SKM-1 (cell line): Measurements from ENCODE around the gene PATL2.
"Not testable (repeated sequence)": the region's sequence is repeated elsewhere in the genome, so short reads cannot be mapped to it uniquely, and the experiment has no call there.

Experiments
- DNase-seq: peaks from one replicate; lab custom pipeline; 2025; ENCODE audit not compliant: unreplicated experiment; lab: John Stamatoyannopoulos, UW

The PATL2 gene

GRCh38 chr15:44711096-44711742 is at the start of gene PATL2, which contains the start of gene B2M:
TSS of gene PATL2 (minus strand) at chr15:44711323. CDS start at chr15:44676490, 34,833 bp downstream.
TSS of gene B2M (plus strand) at chr15:44711517. CDS start at chr15:44711547, 30 bp downstream.
- peak; percentile 96 for DNase-seq

DNA sequence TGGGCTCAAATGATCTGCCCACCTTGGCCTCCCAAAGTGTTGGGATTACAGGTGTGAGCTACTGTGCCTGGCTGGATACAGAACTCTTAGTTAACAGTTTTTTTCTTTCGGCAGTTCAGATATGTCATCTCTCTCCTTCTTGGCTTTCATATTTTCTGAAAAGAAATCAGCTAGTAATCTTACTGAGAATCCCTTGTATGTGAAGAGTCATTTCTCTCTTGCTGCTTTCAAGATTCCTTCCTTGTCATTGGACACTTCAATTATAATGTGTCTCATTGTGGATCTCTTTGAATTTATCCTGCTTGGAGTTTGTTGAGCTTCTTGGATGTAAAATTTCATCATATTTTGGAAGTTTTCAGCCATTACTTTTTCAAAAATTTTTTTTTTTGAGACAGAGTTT is 42.2 kb upstream of the PATL2 start:
- DNase-seq = no peak

GRCh38 chr15:44743454-44743853 is 32.3 kb upstream of the PATL2 start:
- not testable (repeated sequence) for DNase-seq

DNA sequence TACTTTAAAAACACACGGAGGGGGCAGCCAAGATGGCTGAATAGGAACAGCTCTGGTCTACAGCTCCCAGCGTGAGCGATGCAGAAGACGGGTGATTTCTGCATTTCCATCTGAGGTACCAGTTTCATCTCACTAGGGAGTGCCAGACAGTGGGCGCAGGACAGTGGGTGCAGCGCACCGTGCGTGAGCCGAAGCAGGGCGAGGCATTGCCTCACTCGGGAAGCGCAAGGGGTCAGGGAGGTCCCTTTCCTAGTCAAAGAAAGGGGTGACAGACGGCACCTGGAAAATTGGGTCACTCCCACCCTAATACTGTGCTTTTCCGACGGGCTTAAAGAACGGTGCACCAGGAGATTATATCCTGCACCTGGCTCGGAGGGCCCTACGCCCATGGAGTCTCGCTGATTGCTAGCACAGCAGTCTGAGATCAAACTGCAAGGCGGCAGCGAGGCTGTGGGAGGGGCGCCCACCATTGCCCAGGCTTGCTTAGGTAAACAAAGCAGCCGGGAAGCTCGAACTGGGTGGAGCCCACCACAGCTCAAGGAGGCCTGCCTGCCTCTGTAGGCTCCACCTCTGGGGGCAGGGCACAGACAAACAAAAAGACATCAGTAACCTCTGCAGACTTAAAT is 28.2 kb upstream of the PATL2 start:
- DNase-seq = not testable (repeated sequence)

GRCh38 chr15:44738340-44738984 is 27.3 kb upstream of the PATL2 start:
- peak; percentile 47 for DNase-seq

GRCh38 chr15:44736181-44736765 is 25.1 kb upstream of the PATL2 start, which contains the start of gene TRIM69:
TSS of gene TRIM69 (plus strand) at chr15:44736528. CDS start at chr15:44736705, 177 bp downstream.
- no peak for DNase-seq

GRCh38 chr15:44735482-44736180 is 24.5 kb upstream of the PATL2 start:
- DNase-seq = peak; percentile 47

DNA sequence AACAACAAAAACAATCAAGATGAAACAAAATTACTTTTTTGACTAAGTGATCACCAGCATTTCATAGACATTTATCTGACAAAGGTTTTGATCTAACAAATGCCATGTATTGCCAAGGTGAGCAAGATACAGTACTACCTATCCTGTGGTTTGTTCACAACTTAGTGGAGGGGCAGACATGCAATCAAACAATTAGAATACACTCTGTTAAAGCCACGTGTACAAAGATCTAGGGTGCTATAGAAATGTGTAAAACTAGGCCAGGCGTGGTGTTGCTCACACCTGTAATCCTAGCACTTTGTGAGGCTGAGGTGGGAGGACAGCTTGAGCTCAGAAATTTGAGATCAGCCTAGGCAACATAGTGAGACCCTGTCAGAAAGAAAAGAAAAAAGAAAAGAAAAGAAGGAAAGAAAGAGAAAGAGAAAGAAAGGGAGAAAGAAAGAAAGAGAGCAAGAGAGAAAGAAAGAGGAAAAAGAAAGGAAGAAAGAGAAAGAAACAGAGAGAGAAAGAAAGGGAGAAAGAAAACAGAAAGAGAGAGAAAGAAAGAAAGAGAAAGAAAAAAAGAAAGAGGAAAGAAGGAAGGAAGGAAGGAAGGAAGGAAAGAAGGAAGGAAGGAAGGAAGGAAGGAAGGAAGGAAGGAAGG is 23.8 kb upstream of the PATL2 start:
- DNase-seq = no peak

- DNase-seq = no peak
Observed at GRCh38 chr15:44729408-44730127, 18.4 kb upstream of the PATL2 start.

DNA sequence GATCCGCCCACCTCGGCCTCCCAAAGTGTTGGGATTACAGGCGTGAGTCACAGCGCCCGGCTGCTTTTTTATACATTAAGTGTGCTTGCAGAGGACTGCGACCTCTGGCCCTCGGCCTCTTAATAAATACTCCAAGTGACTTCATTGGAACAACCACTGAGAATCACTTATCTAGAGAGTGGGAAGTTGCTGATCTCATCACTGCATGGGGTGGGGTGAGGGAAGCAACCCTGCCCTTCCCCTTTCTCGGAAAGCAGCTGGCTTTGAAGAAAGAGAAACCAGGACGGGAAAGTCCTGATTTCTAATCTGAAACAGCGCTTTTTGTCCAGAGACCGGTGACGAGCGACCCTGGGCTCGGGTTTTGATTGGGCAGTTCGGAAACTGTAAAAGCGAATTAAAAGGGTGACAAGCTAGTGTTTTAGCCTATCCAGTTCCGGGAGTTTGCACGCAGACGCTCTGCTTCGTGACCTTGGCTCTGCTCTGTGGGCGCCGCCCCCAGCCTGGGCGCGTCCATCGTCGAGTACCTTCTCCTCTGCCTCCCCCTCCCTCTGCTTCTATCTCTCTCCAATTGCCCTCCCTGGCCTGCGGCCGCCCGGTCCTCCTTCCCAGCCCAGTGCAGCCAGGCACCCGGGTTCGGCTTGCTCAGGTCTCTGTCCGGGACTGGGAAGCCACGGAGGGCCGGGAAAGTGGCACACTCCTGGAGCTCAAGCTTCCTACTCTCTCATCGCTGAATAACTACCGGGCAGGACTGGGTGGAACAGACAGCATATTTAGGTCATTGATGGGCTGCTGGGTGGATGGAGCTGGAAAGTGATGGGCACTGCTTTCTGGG is 17.7 kb upstream of the PATL2 start:
- DNase-seq = peak; percentile 100

DNA sequence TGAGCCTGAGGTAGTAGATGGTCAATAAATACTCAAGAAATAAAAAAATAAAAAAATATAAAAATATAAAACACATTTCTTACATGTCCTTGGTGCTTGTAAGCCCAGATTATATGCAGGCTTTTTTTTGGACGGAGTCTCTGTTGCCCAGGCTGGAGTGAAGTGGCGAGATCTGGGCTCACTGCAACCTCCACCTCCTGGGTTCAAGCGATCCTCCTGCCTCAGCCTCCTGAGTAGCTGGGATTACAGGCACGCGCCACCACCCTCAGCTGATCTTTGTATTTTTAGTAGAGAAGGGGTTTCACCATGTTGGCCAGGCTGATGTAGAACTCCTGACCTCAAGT is 17.1 kb upstream of the PATL2 start:
- DNase-seq = not testable (repeated sequence)

- DNase-seq = no peak
Observed at GRCh38 chr15:44727485-44728231, 16.5 kb upstream of the PATL2 start.

DNA sequence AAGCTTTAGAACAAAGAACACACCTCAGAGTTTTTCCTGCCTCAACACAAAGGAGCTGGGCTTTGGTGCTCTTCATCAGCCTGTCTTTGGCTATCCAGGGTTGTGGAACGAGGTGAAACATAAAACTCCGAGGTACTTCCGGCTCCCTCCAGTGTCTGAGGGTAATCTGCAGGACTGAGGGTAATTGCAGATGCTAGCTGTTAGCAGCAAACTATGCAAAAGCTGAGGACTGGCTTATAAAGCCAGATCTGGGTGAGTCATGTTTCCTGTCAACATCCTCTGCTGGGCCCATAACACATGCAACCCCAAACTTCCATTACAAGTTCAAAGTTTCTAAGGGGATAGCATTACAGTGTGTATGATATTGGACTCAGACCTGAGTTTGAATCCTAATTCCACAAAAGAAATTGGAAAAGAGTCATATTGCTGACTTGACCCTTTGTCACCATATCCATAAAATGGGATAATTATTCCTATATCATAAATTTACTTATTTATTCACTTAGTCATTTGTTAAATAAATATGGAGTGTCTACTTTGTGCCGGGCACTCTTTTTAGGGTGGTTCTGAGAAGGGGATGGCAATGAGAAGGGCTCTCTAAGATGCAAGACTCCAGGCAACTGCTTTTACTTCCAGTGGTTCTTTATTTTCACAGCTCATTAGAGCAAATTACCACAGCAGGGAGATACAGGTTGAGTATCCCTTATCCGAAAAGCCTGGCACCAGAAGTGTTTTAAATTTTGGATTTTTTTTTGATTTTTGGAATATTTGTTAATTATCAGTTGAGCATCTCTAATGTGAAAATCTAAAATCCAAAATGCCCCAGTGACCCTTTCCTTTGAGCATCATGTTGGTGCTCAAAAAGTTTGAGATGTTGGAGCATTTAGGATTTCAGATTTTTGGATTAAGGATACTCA is 15.7 kb upstream of the PATL2 start:
- DNase-seq = peak; percentile 72

DNA sequence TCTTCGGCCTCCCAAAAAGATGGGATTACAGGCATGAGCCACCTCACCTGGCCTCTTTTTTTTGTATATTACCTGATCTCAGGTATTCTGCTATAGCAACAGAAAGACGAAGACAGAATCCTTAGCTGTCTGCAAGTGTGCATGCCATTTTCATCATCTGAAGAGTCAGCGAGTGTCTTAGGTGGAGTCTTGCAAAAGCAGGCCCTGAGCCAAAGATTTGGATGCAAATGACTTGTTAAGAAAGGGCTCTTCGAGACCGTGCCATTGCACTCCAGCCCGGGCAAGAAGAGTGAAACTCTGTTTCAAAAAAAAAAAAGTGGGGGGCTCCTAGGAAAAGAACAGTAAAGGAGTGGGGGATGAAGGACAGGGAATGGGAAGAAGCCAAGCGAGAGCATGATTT is 15.0 kb upstream of the PATL2 start:
- DNase-seq = no peak

- no peak for DNase-seq
Observed at GRCh38 chr15:44722011-44722410, 10.9 kb upstream of the PATL2 start.

- no peak for DNase-seq
Observed at GRCh38 chr15:44720460-44721176, 9.5 kb upstream of the PATL2 start.

- not testable (repeated sequence) for DNase-seq
Observed at GRCh38 chr15:44720000-44720435, 8.9 kb upstream of the PATL2 start.
